OCI-LY3 (cell line): Measurements from ENCODE around the gene STAT3.
"Not testable (repeated sequence)": the region's sequence is repeated elsewhere in the genome, so short reads cannot be mapped to it uniquely, and the experiment has no call there.

Experiments
- H2AFZ ChIP-seq: fragments of 200-600, 300-600 bp; shearing (Covaris generic); 2 replicates; pipeline ENCODE4 v1.6.0; 2014; ENCODE audit warnings: antibody characterized with exemption, low read depth, low read length
- H3K27ac ChIP-seq: fragments of 200-600, 300-600 bp; sonication (generic); 2 replicates; pipeline ENCODE4 v1.5.1; 2014; ENCODE audit warnings: mild to moderate bottlenecking, low read length, moderate library complexity, mixed read lengths
- H3K27me3 ChIP-seq: fragments of 200-600, 300-600 bp; sonication (generic); 2 replicates; pipeline ENCODE4 v1.6.1; 2014; ENCODE audit warnings: low read depth, low read length, mixed read lengths
- H3K36me3 ChIP-seq: fragments of 200-600, 300-600 bp; sonication (generic); replicated peaks from 2 replicates; pipeline ENCODE3; 2014; ENCODE audit warnings: low read depth, low read length, mixed read lengths
- H3K4me1 ChIP-seq: fragments of 300-600, 200-600 bp; sonication (generic); 2 replicates; pipeline ENCODE4 v1.6.1; 2014; ENCODE audit warnings: low read length, mixed read lengths
- H3K4me2 ChIP-seq: fragments of 200-600, 300-600 bp; sonication (generic); 2 replicates; pipeline ENCODE4 v1.6.1; 2014; ENCODE audit warnings: low read length, mixed read lengths
- H3K4me3 ChIP-seq: fragments of 300-600, 200-600 bp; sonication (generic); 2 replicates; pipeline ENCODE4 v1.5.1; 2014; ENCODE audit warnings: antibody characterized with exemption, mild to moderate bottlenecking, low read length, moderate library complexity
- H3K79me2 ChIP-seq: fragments of 300-600, 200-600 bp; shearing (Covaris generic); 2 replicates; pipeline ENCODE4 v1.6.1; 2014; ENCODE audit warnings: mild to moderate bottlenecking, low read length, mixed read lengths
- H3K9ac ChIP-seq: fragments of 300-600, 200-600 bp; shearing (Covaris generic); 2 replicates; pipeline ENCODE4 v1.6.0; 2014; ENCODE audit warnings: mild to moderate bottlenecking, low read length, moderate library complexity
- H3K9me3 ChIP-seq: fragments of 200-600, 300-600 bp; shearing (Covaris generic); 2 replicates; pipeline ENCODE4 v1.6.1; 2014; ENCODE audit warnings: low read length, mixed read lengths; ENCODE audit not compliant: insufficient read depth
- H4K20me1 ChIP-seq: fragments of 200-600, 300-600 bp; sonication (generic); 2 replicates; pipeline ENCODE4 v1.6.1; 2016; ENCODE audit warnings: low read length, mixed read lengths; ENCODE audit not compliant: insufficient read depth
- CTCF ChIP-seq: fragments of 200-600, 300-600 bp; sonication (generic); IDR thresholded peaks from 2 replicates; pipeline ENCODE4 v1.5.1; 2014; ENCODE audit warnings: antibody characterized with exemption, low read length, low read depth
- EZH2phosphoT487 ChIP-seq: fragments of 200-600 bp; shearing (Covaris generic); IDR thresholded peaks from 2 replicates; pipeline ENCODE4 v1.6.1; 2018; ENCODE audit warnings: antibody characterized with exemption, mixed run types, low read depth

The STAT3 gene

GRCh38 chr17:42270170-42270535 lies 118.1 kb downstream of the STAT3 start:
- peak overlapping the region; percentile 84; the same call in 1 of the 2 replicates for H3K4me2 ChIP-seq
- H4K20me1 ChIP-seq: peaks cover 34% of the 10 kb centered on the region
- peaks cover 100% of the 10 kb centered on the region for H3K79me2 ChIP-seq
- no peak overlapping the region for H3K9ac ChIP-seq
- H3K9me3 ChIP-seq: no peaks in the 10 kb centered on the region
- H3K4me3 ChIP-seq: no peak overlapping the region
- H3K27me3 ChIP-seq: no peaks in the 10 kb centered on the region
- peak overlapping the region; percentile 95; the same call in 1 of the 2 replicates for H3K27ac ChIP-seq
- H3K4me1 ChIP-seq: peaks cover 60% of the 10 kb centered on the region
- peaks cover 33% of the 10 kb centered on the region for H3K36me3 ChIP-seq
- H2AFZ ChIP-seq: no peak overlapping the region
- TF ChIP-seq EZH2phosphoT487 (no peak), CTCF (no peak)

GRCh38 chr17:42268236-42268635 lies 120.0 kb downstream of the STAT3 start:
- H3K79me2 ChIP-seq: peaks cover 90% of the 10 kb centered on the region
- no peaks in the 10 kb centered on the region for H3K9me3 ChIP-seq
- peaks cover 46% of the 10 kb centered on the region for H3K4me1 ChIP-seq
- H3K27ac ChIP-seq: no peak overlapping the region
- no peaks in the 10 kb centered on the region for H3K27me3 ChIP-seq
- TF ChIP-seq CTCF (no peak), EZH2phosphoT487 (no peak)
- H3K36me3 ChIP-seq: peaks cover 19% of the 10 kb centered on the region
- peaks cover 33% of the 10 kb centered on the region for H4K20me1 ChIP-seq
- no peak overlapping the region for H2AFZ ChIP-seq
- no peak overlapping the region for H3K4me3 ChIP-seq
- no peak overlapping the region for H3K4me2 ChIP-seq
- no peak overlapping the region for H3K9ac ChIP-seq

GRCh38 chr17:42266918-42267766 lies 121.1 kb downstream of the STAT3 start:
- no peak overlapping the region for H3K27ac ChIP-seq
- no peak overlapping the region for H3K4me2 ChIP-seq
- H4K20me1 ChIP-seq: peaks cover 34% of the 10 kb centered on the region
- H3K27me3 ChIP-seq: no peaks in the 10 kb centered on the region
- H3K9me3 ChIP-seq: no peaks in the 10 kb centered on the region
- H3K36me3 ChIP-seq: peaks cover 19% of the 10 kb centered on the region
- no peak overlapping the region for H3K9ac ChIP-seq
- H3K79me2 ChIP-seq: peaks cover 86% of the 10 kb centered on the region
- H3K4me3 ChIP-seq: no peak overlapping the region
- no peak overlapping the region for H2AFZ ChIP-seq
- no peak for TF ChIP-seq EZH2phosphoT487
- no peak for TF ChIP-seq CTCF
- H3K4me1 ChIP-seq: peaks cover 35% of the 10 kb centered on the region

- peaks cover 28% of the 10 kb centered on the region for H3K4me1 ChIP-seq
- H3K36me3 ChIP-seq: peaks cover 19% of the 10 kb centered on the region
- TF ChIP-seq EZH2phosphoT487 (no peak), CTCF (no peak)
- H3K4me2 ChIP-seq: no peak overlapping the region
- no peak overlapping the region for H3K27ac ChIP-seq
- H3K79me2 ChIP-seq: peaks cover 86% of the 10 kb centered on the region
- no peak overlapping the region for H2AFZ ChIP-seq
- H4K20me1 ChIP-seq: peaks cover 38% of the 10 kb centered on the region
- no peaks in the 10 kb centered on the region for H3K27me3 ChIP-seq
- no peaks in the 10 kb centered on the region for H3K9me3 ChIP-seq
- H3K4me3 ChIP-seq: no peak overlapping the region
- H3K9ac ChIP-seq: no peak overlapping the region
Measured at GRCh38 chr17:42266462-42266861, 121.8 kb downstream of the STAT3 start.

GRCh38 chr17:42264366-42264765 lies 123.9 kb downstream of the STAT3 start:
- not testable (repeated sequence) for H3K9ac ChIP-seq, H3K27me3 ChIP-seq, H3K4me3 ChIP-seq, H3K9me3 ChIP-seq, H3K4me2 ChIP-seq, H2AFZ ChIP-seq, H3K27ac ChIP-seq
- Histone ChIP-seq H3K36me3 (peaks cover 18% of the 10 kb centered on the region), H4K20me1 (peaks cover 44% of the 10 kb centered on the region), H3K4me1 (peaks cover 11% of the 10 kb centered on the region), H3K79me2 (peaks cover 84% of the 10 kb centered on the region)
